ENCODE data around the gene ATP1A1. TPM values are rescaled to one million over a fixed set of nuclear protein-coding genes. Genes with fewer than 3 reads are reported as not detected.
A peak's percentile ranks its signal among the peaks of the same experiment; 100 is the strongest.

ATP1A1 gene
- total RNA-seq, 1 donor from 2014 or later = 252 TPM

DNA sequence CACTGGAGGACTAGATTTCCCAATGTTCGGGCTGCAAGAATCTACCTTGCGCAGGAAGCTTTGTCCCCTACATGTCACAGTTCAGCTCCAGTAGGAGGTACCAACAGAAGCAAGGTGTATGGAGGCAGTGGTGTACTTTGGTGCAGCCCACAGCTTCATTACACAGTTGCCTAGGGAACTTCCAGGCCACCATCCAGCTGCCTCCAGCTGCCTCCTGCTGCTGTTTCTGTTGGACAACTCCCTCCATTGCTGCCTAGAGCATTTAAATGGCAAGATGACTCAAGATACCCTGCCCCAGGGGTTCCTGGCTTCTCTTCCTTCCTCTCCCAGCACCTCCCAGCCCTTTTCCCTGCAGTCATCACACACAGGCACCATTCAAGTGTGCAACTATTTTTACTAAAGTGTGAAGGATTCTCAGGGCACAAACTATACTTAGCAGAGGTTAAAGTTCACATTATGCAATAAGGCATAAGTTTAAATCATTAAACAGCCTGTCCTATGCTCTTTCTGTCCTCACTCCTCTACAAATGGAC, 39.0 kb upstream of the ATP1A1 start:
- intact Hi-C loops (cut with micrococcal nuclease) = no loop called here
- peaks cover 3% of the 10 kb centered on the region for H3K9me3 Mint-ChIP-seq

DNA sequence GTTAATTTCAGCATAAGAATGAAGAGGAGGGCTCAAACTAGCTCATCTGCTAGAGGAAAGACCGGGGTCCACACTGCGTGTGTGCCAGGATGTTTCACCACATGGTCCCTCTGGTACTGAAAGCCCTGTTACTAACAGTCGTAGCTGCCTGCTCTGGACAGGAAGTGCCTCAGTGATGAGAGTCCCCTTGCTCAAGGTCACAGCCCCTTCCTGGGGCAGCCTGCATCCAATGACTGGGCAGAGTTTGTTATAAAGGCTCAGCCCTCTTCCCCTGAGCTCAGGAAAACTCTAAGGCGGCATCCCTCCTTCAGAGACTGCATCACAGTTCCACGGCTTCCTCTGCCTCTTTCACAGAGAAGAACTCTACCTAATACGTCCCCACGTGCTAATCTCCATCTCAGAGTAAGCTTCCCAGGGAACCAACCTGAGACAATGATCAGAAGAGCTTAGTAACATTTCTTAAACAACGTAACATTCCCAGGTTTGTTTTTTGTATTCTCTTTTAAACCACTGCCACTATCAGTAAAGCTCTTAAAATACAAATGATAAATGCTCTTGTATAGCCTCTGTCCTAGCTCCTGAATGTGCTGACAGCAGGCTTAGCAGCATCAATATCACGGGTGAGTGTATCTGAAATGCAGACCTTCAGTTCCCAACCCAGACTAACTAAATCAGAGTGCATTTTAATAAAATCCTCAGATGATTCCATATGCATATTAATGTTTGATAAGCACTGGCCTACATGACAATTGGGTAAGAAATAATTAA, 38.0 kb upstream of the ATP1A1 start:
- Mint-ChIP-seq H3K27me3 (peaks cover 4% of the 10 kb centered on the region), H3K27ac (no peak overlapping the region), H3K4me1 (peaks cover 8% of the 10 kb centered on the region), H3K9me3 (peaks cover 3% of the 10 kb centered on the region), H3K4me3 (no peak overlapping the region), H3K36me3 (ENCODE audit: low read depth) (no peaks in the 10 kb centered on the region)
- DNase-seq = no peak
- intact Hi-C loops (cut with micrococcal nuclease) = no loop called here

More for the DNA sequence above, 39.0 kb upstream of the ATP1A1 start:
- no peak for DNase-seq
- no peaks in the 10 kb centered on the region for H3K36me3 Mint-ChIP-seq (ENCODE audit: low read depth)
- no peak overlapping the region for H3K4me3 Mint-ChIP-seq
- no peak overlapping the region for H3K27ac Mint-ChIP-seq
- peaks cover 2% of the 10 kb centered on the region for H3K27me3 Mint-ChIP-seq
- H3K4me1 Mint-ChIP-seq = peaks cover 10% of the 10 kb centered on the region

DNA sequence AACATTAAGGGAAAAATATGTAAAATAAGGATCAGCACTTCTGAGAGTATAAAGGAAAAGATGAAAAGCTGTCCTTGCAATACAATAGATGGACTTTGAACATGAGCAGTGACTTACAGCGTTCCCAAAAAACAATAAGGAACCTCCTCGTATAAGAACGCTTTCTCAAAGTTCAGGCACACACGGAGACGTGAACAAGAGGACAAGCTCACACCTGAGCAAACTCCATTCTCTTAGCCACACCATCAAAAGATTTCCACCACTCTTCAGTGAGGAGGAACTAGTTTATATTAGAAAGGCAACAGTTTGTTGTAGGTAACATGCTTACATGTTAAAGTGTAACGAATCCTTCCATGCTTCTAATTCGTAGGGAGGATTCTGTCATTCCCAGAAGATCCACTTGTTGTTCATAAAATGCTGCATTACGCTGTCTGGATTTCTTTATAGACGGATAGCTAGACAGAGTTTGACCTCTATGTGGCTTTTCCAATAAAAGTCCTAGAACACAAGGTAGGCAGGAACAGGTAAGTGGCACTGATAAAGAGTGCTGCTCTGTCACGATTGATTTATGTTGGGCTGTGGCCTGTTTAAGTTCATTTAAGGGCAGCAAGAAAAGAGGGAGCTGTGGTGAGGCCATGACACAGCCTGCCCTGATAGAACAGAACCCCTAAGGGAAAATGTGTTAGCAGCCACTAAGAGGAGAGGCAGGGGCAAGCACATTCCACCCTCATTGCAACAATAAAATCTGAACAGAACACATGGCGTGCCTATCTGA, 37.0 kb upstream of the ATP1A1 start:
- Mint-ChIP-seq H3K27me3 (peaks cover 4% of the 10 kb centered on the region), H3K4me3 (no peak overlapping the region), H3K4me1 (peaks cover 8% of the 10 kb centered on the region), H3K36me3 (ENCODE audit: low read depth) (no peaks in the 10 kb centered on the region), H3K9me3 (peaks cover 3% of the 10 kb centered on the region), H3K27ac (no peak overlapping the region)
- intact Hi-C loops (cut with micrococcal nuclease) = no loop called here
- DNase-seq = no peak

DNA sequence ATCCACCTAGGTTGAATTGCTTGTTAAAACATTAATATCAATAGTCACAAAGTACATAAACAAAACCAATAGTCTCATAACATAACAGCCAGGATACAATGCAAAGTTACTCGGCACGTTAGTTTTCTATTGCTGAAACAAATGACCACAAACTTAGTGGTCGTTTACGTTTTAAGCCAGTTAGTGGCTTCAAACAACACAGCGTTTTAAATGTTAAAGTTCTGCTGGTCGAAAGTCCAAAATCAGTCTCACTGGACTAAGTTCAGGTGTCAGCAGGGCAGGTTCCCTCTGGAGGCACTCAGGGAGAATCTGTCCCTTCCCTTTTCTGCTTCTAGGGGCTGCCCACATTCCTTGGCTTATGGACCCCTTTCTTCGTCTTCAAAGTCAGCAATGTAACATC, 35.6 kb upstream of the ATP1A1 start:
- intact Hi-C loops (cut with micrococcal nuclease) = no loop called here
- Mint-ChIP-seq H3K4me1 (peaks cover 8% of the 10 kb centered on the region), H3K4me3 (no peak overlapping the region), H3K27ac (no peak overlapping the region), H3K36me3 (ENCODE audit: low read depth) (no peaks in the 10 kb centered on the region), H3K9me3 (peaks cover 3% of the 10 kb centered on the region), H3K27me3 (peaks cover 4% of the 10 kb centered on the region)
- DNase-seq = no peak

DNA sequence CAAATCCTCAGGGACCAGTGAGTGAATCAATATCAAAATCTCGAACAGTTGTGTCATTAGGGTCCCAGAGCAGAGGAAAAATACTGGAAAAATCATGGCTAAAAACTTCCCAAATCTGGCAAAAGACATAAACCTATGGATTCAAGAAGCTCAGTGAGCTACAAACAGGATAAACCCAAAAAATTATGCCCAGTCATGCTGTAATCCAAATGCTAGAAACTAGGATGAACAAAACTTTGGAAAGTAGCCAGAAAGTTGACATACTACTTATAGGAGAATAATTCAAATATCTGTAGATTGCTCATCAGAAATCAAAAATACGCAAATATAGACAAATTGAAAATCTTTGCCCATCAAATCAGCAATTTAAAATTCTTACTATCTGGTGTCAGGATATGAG, 34.6 kb upstream of the ATP1A1 start:
- intact Hi-C loops (cut with micrococcal nuclease) = no loop called here
- peaks cover 4% of the 10 kb centered on the region for H3K27me3 Mint-ChIP-seq

DNA sequence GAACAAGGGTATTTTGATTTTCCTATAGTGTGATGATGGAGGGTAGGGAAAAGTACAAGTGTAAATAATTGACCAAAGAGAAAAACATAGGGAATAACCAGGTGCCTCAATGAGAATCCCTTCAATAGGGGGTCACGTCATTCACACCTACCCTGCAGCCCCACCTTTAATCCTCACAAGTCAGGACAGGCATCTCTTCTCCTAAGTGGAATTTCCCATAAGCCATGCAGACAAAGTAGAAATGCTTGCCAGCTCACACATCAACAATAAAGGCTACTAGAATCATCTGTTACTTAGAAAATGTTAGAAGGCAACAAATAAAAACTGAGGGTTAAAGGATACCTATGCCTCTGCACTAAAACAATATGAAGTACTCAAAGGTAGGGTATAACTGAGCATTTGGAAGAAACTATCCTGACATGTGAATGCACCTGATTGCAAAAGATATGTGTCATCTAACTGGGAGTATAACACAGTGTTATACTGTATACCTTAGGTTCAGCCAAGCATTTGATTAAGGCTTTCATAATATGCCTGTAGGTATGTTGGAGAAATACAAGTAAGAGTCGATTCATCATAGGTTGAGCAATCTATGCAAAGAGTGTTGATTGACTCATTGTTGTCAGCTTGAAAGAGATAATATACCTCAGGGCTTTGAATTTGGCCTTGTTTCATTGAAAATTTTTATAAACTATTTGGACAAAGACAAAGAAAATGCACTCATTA, 32.4 kb upstream of the ATP1A1 start:
- H3K27ac Mint-ChIP-seq = no peak overlapping the region
- no peaks in the 10 kb centered on the region for H3K36me3 Mint-ChIP-seq (ENCODE audit: low read depth)
- no peak for DNase-seq
- intact Hi-C loops (cut with micrococcal nuclease) = no loop called here
- no peaks in the 10 kb centered on the region for H3K4me1 Mint-ChIP-seq
- no peak overlapping the region for H3K4me3 Mint-ChIP-seq
- peaks cover 6% of the 10 kb centered on the region for H3K27me3 Mint-ChIP-seq
- H3K9me3 Mint-ChIP-seq = no peaks in the 10 kb centered on the region

More for the DNA sequence above, 34.6 kb upstream of the ATP1A1 start:
- H3K4me3 Mint-ChIP-seq = no peak overlapping the region
- peaks cover 3% of the 10 kb centered on the region for H3K9me3 Mint-ChIP-seq
- H3K27ac Mint-ChIP-seq = no peak overlapping the region
- peaks cover 6% of the 10 kb centered on the region for H3K4me1 Mint-ChIP-seq
- no peak for DNase-seq
- no peaks in the 10 kb centered on the region for H3K36me3 Mint-ChIP-seq (ENCODE audit: low read depth)

DNA sequence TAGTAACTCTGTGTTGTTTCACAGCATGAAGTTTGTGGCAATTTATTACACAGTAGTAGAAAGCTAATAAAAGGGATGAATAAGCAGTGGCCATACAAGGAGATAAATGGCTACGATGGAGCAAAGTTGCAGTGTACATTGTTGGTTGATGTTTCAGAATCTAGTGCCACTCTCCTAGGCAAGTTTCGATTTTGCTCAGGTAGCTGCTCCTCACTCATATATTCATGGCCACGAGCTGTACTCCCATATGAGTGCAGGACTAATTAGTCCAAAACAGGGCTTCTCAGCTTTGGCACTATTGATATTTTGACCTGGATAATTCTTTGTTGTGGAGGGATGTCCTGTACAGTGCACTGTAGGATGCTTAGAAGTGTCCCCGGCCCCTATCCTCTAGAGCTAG, 30.0 kb upstream of the ATP1A1 start:
- DNase-seq = no peak
- H3K27me3 Mint-ChIP-seq = peaks cover 3% of the 10 kb centered on the region
- no peak overlapping the region for H3K4me3 Mint-ChIP-seq
- H3K4me1 Mint-ChIP-seq = peaks cover 6% of the 10 kb centered on the region
- intact Hi-C loops (cut with micrococcal nuclease) = no loop called here
- no peak overlapping the region for H3K27ac Mint-ChIP-seq
- no peaks in the 10 kb centered on the region for H3K36me3 Mint-ChIP-seq (ENCODE audit: low read depth)
- no peaks in the 10 kb centered on the region for H3K9me3 Mint-ChIP-seq

DNA sequence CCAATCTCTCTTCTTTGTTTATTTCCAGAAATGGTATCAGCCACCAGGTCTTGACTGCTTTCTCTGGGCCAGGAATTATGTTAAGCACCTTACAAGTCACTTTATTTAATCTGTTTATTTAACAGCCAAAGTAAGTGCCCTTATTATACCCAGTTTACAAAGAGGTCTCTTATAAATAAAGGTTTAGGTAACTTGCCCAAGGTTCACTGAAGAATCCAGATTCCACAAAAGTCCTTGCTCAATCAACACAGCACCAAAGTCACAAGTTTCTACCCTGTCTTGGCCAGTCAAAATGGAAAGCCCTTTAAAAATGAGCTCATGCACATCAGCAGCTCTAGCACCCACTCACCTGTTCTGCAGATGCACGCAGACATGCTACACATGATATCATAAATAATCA, 28.0 kb upstream of the ATP1A1 start:
- Mint-ChIP-seq H3K4me3 (no peak overlapping the region), H3K27ac (no peak overlapping the region), H3K9me3 (no peaks in the 10 kb centered on the region), H3K4me1 (peaks cover 6% of the 10 kb centered on the region), H3K27me3 (peaks cover 2% of the 10 kb centered on the region), H3K36me3 (ENCODE audit: low read depth) (no peaks in the 10 kb centered on the region)
- intact Hi-C loops (cut with micrococcal nuclease) = no loop called here
- no peak for DNase-seq

DNA sequence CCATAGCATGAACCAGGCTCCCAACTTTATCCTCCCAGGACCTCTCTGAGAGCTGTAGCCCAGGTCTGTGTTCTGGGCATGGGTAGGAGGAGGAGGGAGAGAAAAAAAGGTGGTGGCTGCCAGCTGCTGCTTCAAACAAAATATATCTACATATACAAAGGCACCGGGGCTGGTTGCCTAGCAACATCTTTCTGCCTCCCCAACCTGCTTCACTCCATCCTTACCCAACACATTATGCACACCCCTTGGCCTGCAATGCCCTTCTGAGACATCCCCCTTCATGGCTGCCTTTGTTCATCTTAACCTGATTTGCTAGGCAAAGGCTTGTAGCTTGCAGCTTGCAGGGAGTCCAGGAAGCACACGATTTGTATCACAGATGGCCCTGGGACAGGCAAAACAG, 27.2 kb upstream of the ATP1A1 start:
- Mint-ChIP-seq H3K9me3 (peaks cover 3% of the 10 kb centered on the region), H3K27ac (no peak overlapping the region), H3K4me1 (peaks cover 6% of the 10 kb centered on the region), H3K27me3 (peaks cover 2% of the 10 kb centered on the region), H3K4me3 (no peak overlapping the region), H3K36me3 (ENCODE audit: low read depth) (no peaks in the 10 kb centered on the region)
- intact Hi-C loops (cut with micrococcal nuclease) = no loop called here
- DNase-seq = peak; percentile 69

DNA sequence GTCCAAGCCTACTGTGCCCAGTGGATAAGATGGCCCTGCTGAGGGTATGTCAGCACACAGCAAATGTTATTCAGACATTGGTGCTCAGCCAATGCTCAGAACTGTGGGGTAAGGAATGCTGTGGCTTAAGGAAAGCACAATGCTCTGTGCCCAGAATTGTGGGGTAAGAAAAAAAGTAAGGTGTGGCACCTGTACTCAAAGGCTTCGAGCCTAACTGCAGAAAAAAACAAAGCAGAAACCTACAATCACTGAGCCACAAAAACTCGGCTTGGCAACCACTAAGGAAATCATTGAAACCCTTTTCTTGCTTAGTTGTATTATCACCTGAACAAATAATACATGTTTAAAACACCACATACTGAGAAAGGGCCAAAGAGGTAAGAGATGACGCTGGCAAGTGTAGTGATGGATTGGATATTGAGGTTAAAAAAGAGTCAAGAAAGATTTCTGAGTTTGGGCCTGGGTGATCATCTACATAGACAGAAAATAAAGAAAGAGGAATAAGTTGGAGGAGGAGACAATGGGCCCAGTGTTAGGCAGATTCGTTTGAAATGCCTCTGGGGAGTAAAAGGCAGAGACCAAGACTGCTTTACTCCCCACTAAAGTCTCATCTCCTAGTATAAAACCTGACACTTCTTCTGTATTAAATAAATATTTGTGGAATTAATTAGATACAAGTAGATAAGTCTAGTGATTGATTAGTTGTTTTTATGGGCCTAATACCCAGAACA, 25.9 kb upstream of the ATP1A1 start:
- Mint-ChIP-seq H3K4me3 (no peak overlapping the region), H3K27ac (no peak overlapping the region)
- DNase-seq = no peak

DNA sequence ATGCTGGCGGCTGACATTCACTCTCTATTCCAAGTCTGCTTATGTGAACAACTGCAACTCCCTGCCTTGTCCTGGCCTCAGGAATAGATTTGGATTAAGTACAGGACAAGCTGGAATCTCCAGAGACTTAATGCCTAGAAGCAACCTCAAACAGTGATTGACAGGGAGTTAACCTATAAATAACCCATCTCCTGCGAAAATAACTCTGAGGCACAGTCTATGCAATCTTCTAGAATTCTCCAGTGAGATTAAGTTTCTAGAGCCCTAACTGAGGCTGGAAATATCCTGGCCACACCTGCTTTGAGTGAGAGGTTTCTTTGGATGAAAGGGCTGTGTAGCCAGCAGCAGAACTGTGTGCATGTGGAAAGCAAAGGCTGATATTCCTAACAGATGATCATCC, 25.3 kb upstream of the ATP1A1 start:
- no peak overlapping the region for H3K4me3 Mint-ChIP-seq
- intact Hi-C loops (cut with micrococcal nuclease) = no loop called here
- H3K9me3 Mint-ChIP-seq = peaks cover 3% of the 10 kb centered on the region
- peaks cover 2% of the 10 kb centered on the region for H3K27me3 Mint-ChIP-seq
- peaks cover 14% of the 10 kb centered on the region for H3K4me1 Mint-ChIP-seq
- no peaks in the 10 kb centered on the region for H3K36me3 Mint-ChIP-seq (ENCODE audit: low read depth)
- no peak for DNase-seq
- no peak overlapping the region for H3K27ac Mint-ChIP-seq

More for the DNA sequence above, 25.9 kb upstream of the ATP1A1 start:
- Mint-ChIP-seq H3K36me3 (ENCODE audit: low read depth) (no peaks in the 10 kb centered on the region), H3K4me1 (peaks cover 9% of the 10 kb centered on the region), H3K27me3 (peaks cover 2% of the 10 kb centered on the region), H3K9me3 (peaks cover 3% of the 10 kb centered on the region)
- intact Hi-C loops (cut with micrococcal nuclease) = no loop called here

DNA sequence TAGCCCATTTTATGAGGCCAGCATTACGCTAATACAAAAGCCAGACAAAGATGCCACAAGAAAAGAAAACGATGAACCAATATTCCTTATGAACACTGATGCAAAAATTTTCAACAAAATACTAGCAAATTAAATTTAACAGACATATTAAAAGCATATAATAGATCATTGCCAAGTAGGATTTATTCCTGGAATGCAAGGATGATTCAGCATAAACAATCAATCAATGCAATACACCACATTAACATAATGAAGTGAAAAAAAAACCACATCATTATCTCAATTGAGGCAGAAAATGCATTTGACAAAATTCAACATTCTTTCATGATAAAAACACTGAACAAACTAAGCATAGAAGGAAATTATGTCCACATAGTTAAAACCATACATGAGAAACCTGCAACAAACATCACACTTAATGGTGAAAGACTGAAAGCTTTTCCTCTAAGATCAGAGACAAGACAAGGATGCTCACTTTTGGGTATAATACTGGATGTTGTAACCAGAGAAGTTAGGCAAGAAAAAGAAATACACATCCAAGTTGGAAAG, 22.9 kb upstream of the ATP1A1 start:
- Mint-ChIP-seq H3K4me3 (no peak overlapping the region), H3K9me3 (peaks cover 3% of the 10 kb centered on the region), H3K27ac (no peak overlapping the region), H3K27me3 (peaks cover under 1% of the 10 kb centered on the region), H3K36me3 (ENCODE audit: low read depth) (no peaks in the 10 kb centered on the region), H3K4me1 (peaks cover 14% of the 10 kb centered on the region)
- intact Hi-C loops (cut with micrococcal nuclease) = no loop called here
- DNase-seq = no peak

DNA sequence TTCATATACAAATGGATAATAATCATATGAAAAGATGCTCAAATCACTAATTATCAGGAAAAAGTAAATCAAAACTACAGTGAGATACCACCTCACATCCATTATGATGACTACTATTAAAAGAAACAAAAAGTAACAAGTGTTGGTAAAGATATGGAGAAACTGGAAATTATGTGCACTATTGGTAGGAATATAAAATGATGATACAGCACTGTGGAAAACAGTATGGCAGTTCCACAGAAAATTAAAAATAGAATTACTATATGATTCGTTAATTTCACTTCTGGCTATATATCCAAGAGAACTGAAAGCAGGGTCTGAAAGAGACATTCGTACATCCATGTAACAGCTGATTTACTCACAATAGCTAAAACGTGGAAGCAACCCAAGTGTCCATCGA, 21.1 kb upstream of the ATP1A1 start:
- H3K27ac Mint-ChIP-seq = no peak overlapping the region
- intact Hi-C loops (cut with micrococcal nuclease) = no loop called here
- no peaks in the 10 kb centered on the region for H3K27me3 Mint-ChIP-seq
- no peak for DNase-seq
- H3K36me3 Mint-ChIP-seq (ENCODE audit: low read depth) = no peaks in the 10 kb centered on the region
- H3K4me1 Mint-ChIP-seq = peaks cover 13% of the 10 kb centered on the region
- no peak overlapping the region for H3K4me3 Mint-ChIP-seq
- H3K9me3 Mint-ChIP-seq = peaks cover 3% of the 10 kb centered on the region

Measured in activated CD4-positive, alpha-beta T cell treated with anti-CD3 and anti-CD28 coated beads, Interleukin-2, amount 10 ng/mL, durations not matched to agents 24 days and 14 days (primary cell).